ENCODE data around the gene CELF4. TPM values are rescaled to one million over a fixed set of nuclear protein-coding genes. Genes with fewer than 3 reads are reported as not detected.

Gene CELF4
- total RNA-seq, 1 experiment from 2014 or later: not detected

GRCh38 chr18:37445836-37446235, 119.8 kb downstream of the CELF4 start:
- in situ Hi-C loops (cut with HindIII; ENCODE audit: low pct_unique_long_range_greater_than_20kb, low sequenced_read_pairs): no loop called here
- DNase-seq (ENCODE audit: low read depth, low spot score): no peak

- DNase-seq (ENCODE audit: low read depth, low spot score): no peak
- in situ Hi-C loops (cut with HindIII; ENCODE audit: low pct_unique_long_range_greater_than_20kb, low sequenced_read_pairs): no loop called here
These were observed 120.2 kb downstream of the CELF4 start for GRCh38 chr18:37445368-37445767.

GRCh38 chr18:37443325-37444055, 122.1 kb downstream of the CELF4 start:
- in situ Hi-C loops (cut with HindIII; ENCODE audit: low pct_unique_long_range_greater_than_20kb, low sequenced_read_pairs): no loop called here
- DNase-seq (ENCODE audit: low read depth, low spot score): no peak

- in situ Hi-C loops (cut with HindIII; ENCODE audit: low pct_unique_long_range_greater_than_20kb, low sequenced_read_pairs): no loop called here
- no peak for DNase-seq (ENCODE audit: low read depth, low spot score)
These were observed 123.1 kb downstream of the CELF4 start for GRCh38 chr18:37442477-37442876.

GRCh38 chr18:37441821-37442220, 123.8 kb downstream of the CELF4 start:
- DNase-seq (ENCODE audit: low read depth, low spot score): no peak
- in situ Hi-C loops (cut with HindIII; ENCODE audit: low pct_unique_long_range_greater_than_20kb, low sequenced_read_pairs): no loop called here

- in situ Hi-C loops (cut with HindIII; ENCODE audit: low pct_unique_long_range_greater_than_20kb, low sequenced_read_pairs): no loop called here
- DNase-seq (ENCODE audit: low read depth, low spot score): no peak
These were observed 125.4 kb downstream of the CELF4 start for GRCh38 chr18:37440206-37440605.

GRCh38 chr18:37438417-37439180, 127.0 kb downstream of the CELF4 start:
- DNase-seq (ENCODE audit: low read depth, low spot score): no peak
- in situ Hi-C loops (cut with HindIII; ENCODE audit: low pct_unique_long_range_greater_than_20kb, low sequenced_read_pairs): no loop called here

GRCh38 chr18:37435996-37436395, 129.6 kb downstream of the CELF4 start:
- no peak for DNase-seq (ENCODE audit: low read depth, low spot score)
- in situ Hi-C loops (cut with HindIII; ENCODE audit: low pct_unique_long_range_greater_than_20kb, low sequenced_read_pairs): no loop called here

- in situ Hi-C loops (cut with HindIII; ENCODE audit: low pct_unique_long_range_greater_than_20kb, low sequenced_read_pairs): no loop called here
- no peak for DNase-seq (ENCODE audit: low read depth, low spot score)
These were observed 130.3 kb downstream of the CELF4 start for GRCh38 chr18:37435150-37435867.

GRCh38 chr18:37434161-37434860, 131.3 kb downstream of the CELF4 start:
- DNase-seq (ENCODE audit: low read depth, low spot score): no peak
- in situ Hi-C loops (cut with HindIII; ENCODE audit: low pct_unique_long_range_greater_than_20kb, low sequenced_read_pairs): no loop called here

- no peak for DNase-seq (ENCODE audit: low read depth, low spot score)
- in situ Hi-C loops (cut with HindIII; ENCODE audit: low pct_unique_long_range_greater_than_20kb, low sequenced_read_pairs): no loop called here
These were observed 133.0 kb downstream of the CELF4 start for GRCh38 chr18:37432436-37433195.

- in situ Hi-C loops (cut with HindIII; ENCODE audit: low pct_unique_long_range_greater_than_20kb, low sequenced_read_pairs): no loop called here
- peak; percentile 14 for DNase-seq (ENCODE audit: low read depth, low spot score)
These were observed 135.1 kb downstream of the CELF4 start for GRCh38 chr18:37430357-37431076.

- in situ Hi-C loops (cut with HindIII; ENCODE audit: low pct_unique_long_range_greater_than_20kb, low sequenced_read_pairs): no loop called here
- peak; percentile 22 for DNase-seq (ENCODE audit: low read depth, low spot score)
These were observed 135.8 kb downstream of the CELF4 start for GRCh38 chr18:37429791-37430190.

GRCh38 chr18:37428288-37428974, 137.2 kb downstream of the CELF4 start:
- in situ Hi-C loops (cut with HindIII; ENCODE audit: low pct_unique_long_range_greater_than_20kb, low sequenced_read_pairs): no loop called here
- DNase-seq (ENCODE audit: low read depth, low spot score): no peak

GRCh38 chr18:37426586-37426985, 139.0 kb downstream of the CELF4 start:
- in situ Hi-C loops (cut with HindIII; ENCODE audit: low pct_unique_long_range_greater_than_20kb, low sequenced_read_pairs): no loop called here
- DNase-seq (ENCODE audit: low read depth, low spot score): no peak

- in situ Hi-C loops (cut with HindIII; ENCODE audit: low pct_unique_long_range_greater_than_20kb, low sequenced_read_pairs): no loop called here
- no peak for DNase-seq (ENCODE audit: low read depth, low spot score)
These were observed 140.4 kb downstream of the CELF4 start for GRCh38 chr18:37425222-37425621.
